Neural cell (in vitro differentiated cells): Measurements from ENCODE around the gene ERBB2. TPM values are rescaled to one million over a fixed set of nuclear protein-coding genes. Genes with fewer than 3 reads are reported as not detected.

Experiments
- H2AFZ ChIP-seq: fragments of 200-600, 300-800 bp; sonication (generic), shearing (Covaris generic); 2 replicates; pipeline ENCODE4 v1.6.0; 2014; ENCODE audit warnings: low read depth, mild to moderate bottlenecking, antibody characterized with exemption, low read length, moderate library complexity
- H3F3A ChIP-seq: fragments of 200-600 bp; shearing (Covaris generic); 2 replicates; pipeline ENCODE4 v1.6.1; 2016; ENCODE audit warnings: mild to moderate bottlenecking, moderate library complexity, mixed read lengths, antibody characterized with exemption, low read length; ENCODE audit not compliant: insufficient read depth, poor library complexity, severe bottlenecking
- H3K27ac ChIP-seq: fragments of 200-600, 300-800 bp; sonication (generic), shearing (Covaris generic); 2 replicates; pipeline ENCODE4 v1.5.1; 2014; ENCODE audit warnings: mild to moderate bottlenecking, low read length, moderate library complexity
- H3K27me3 ChIP-seq: fragments of 300-800, 200-600 bp; sonication (generic), shearing (Covaris generic); 2 replicates; pipeline ENCODE4 v1.6.0; 2014; ENCODE audit warnings: mild to moderate bottlenecking, low read depth, low read length, moderate library complexity; ENCODE audit not compliant: insufficient read depth
- H3K36me3 ChIP-seq: fragments of 300-800, 200-600 bp; sonication (generic), shearing (Covaris generic); 2 replicates; pipeline ENCODE4 v1.5.1; 2014; ENCODE audit warnings: mild to moderate bottlenecking, antibody characterized with exemption, low read length, moderate library complexity; ENCODE audit not compliant: insufficient read depth
- H3K4me2 ChIP-seq: fragments of 300-800, 200-600 bp; sonication (generic), shearing (Covaris generic); 2 replicates; pipeline ENCODE4 v1.6.0; 2014; ENCODE audit warnings: mild to moderate bottlenecking, low read length
- H3K4me3 ChIP-seq: fragments of 300-800, 200-600 bp; sonication (generic), shearing (Covaris generic); 2 replicates; pipeline ENCODE4 v1.5.1; 2014; ENCODE audit warnings: mild to moderate bottlenecking, low read length, moderate library complexity
- H3K79me2 ChIP-seq: fragments of 200-600 bp; shearing (Covaris generic); replicated peaks from 2 replicates; pipeline ENCODE4 v1.6.0; 2014; ENCODE audit warnings: mild to moderate bottlenecking, low read length, moderate library complexity; ENCODE audit not compliant: insufficient read depth
- H3K9ac ChIP-seq: fragments of 300-800, 200-600 bp; sonication (generic), shearing (Covaris generic); 2 replicates; pipeline ENCODE4 v1.6.1; 2016; ENCODE audit warnings: mild to moderate bottlenecking, low read length, mixed read lengths
- H3K9me2 ChIP-seq: fragments of 200-600 bp; shearing (Covaris generic); 2 replicates; pipeline ENCODE4 v1.6.1; 2016; ENCODE audit warnings: mild to moderate bottlenecking, low read length, mixed read lengths; ENCODE audit not compliant: insufficient read depth
- H3K9me3 ChIP-seq: fragments of 200-600, 300-800 bp; sonication (generic), shearing (Covaris generic); 2 replicates; pipeline ENCODE4 v1.6.1; 2016; ENCODE audit warnings: mild to moderate bottlenecking, mixed run types, low read length, moderate library complexity, mixed read lengths
- H4K20me1 ChIP-seq: fragments of 200-600 bp; shearing (Covaris generic); 2 replicates; pipeline ENCODE4 v1.6.1; 2016; ENCODE audit warnings: mild to moderate bottlenecking, mixed run types; ENCODE audit not compliant: insufficient read depth
- EP300 ChIP-seq: fragments of 450-650 bp; conservative IDR thresholded peaks from 2 replicates; pipeline ENCODE4 v1.6.1; 2014; ENCODE audit warnings: antibody characterized with exemption, mild to moderate bottlenecking, moderate library complexity; ENCODE audit not compliant: poor library complexity, severe bottlenecking
- EZH2 ChIP-seq: fragments of 200-600, 300-800 bp; shearing (Covaris generic), sonication (generic); IDR thresholded peaks from 2 replicates; pipeline ENCODE4 v1.6.1; 2014; ENCODE audit warnings: antibody characterized with exemption, low read length, borderline replicate concordance, mild to moderate bottlenecking; ENCODE audit not compliant: insufficient read depth, poor library complexity, severe bottlenecking
- MXI1 ChIP-seq: fragments of 450-650 bp; conservative IDR thresholded peaks from 2 replicates; pipeline ENCODE4 v1.6.1; 2014; ENCODE audit warnings: antibody characterized with exemption, mild to moderate bottlenecking; ENCODE audit not compliant: poor library complexity, severe bottlenecking
- POLR2AphosphoS5 ChIP-seq: IDR thresholded peaks from 2 replicates; pipeline ENCODE4 v1.6.1; 2012
- RAD21 ChIP-seq: fragments of 450-650 bp; conservative IDR thresholded peaks from 2 replicates; pipeline ENCODE4 v1.6.1; 2014; ENCODE audit warnings: antibody characterized with exemption, mild to moderate bottlenecking, moderate library complexity
- SMC3 ChIP-seq: fragments of 450-650 bp; conservative IDR thresholded peaks from 2 replicates; pipeline ENCODE4 v1.6.1; 2014; ENCODE audit warnings: antibody characterized with exemption, mild to moderate bottlenecking, moderate library complexity; ENCODE audit not compliant: poor library complexity
- TAF1 ChIP-seq: IDR thresholded peaks from 2 replicates; pipeline ENCODE4 v1.6.1; 2012; ENCODE audit warnings: low read depth
- polyA plus RNA-seq: library from polyadenylated mRNA; depleted of rRNA; stranded (reverse); fragments of >200 nt; gene quantifications from 2 replicates; pipeline ENCODE4 v1.2.3, GENCODE V29; 2014
- TF ChIP-seq, protein P1 (sequence below): IDR thresholded peaks from 2 replicates; pipeline ENCODE4 v1.6.1; 2012; ENCODE audit warnings: borderline replicate concordance
- TF ChIP-seq, protein P2 (sequence below): fragments of 450-650 bp; IDR thresholded peaks from 2 replicates; pipeline ENCODE4 v1.5.1; 2014; ENCODE audit warnings: antibody characterized with exemption, mild to moderate bottlenecking, moderate library complexity; ENCODE audit not compliant: poor library complexity, severe bottlenecking

Gene ERBB2
- polyA plus RNA-seq, 1 donor from 2014 or later, result 16.0 TPM

DNA sequence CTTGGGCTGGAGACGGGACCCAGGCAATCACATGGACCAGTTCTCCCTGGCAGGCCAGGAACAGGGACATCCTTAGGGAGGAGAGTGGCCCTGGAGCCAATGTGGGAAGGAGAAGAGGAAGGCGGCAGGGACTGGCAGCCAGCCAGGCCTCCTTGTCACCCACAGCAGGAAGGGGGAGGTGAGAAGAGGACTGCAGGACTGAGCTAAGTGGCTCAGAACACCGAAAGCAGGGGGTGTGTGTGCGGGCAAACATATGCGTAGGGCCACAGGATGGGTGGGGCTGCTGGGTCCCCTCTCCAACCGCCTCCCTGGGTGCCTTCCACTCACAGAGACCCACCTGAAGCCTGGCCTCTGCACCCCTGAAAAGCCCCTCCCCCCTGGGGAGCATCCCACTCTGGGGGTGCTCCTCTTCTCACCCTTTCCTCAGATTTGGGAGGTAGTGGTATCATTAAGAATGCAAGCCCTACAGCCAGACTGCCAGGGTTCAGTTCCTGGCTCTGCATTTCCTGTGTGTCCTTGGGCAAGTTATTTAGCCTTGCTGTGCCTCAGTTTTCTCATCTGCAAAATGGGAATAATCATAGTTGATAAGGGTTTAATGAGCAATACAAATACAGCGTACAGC is 23.6 kb upstream of the ERBB2 start:
- Histone ChIP-seq H3K9ac (no peak overlapping the region), H3K4me3 (no peak overlapping the region), H2AFZ (no peak overlapping the region), H3K36me3 (no peaks in the 10 kb centered on the region), H3K27ac (no peak overlapping the region), H4K20me1 (no peaks in the 10 kb centered on the region), H3K9me3 (no peaks in the 10 kb centered on the region), H3F3A (no peaks in the 10 kb centered on the region), H3K4me2 (no peak overlapping the region), H3K27me3 (no peaks in the 10 kb centered on the region), H3K79me2 (no peaks in the 10 kb centered on the region), H3K9me2 (no peaks in the 10 kb centered on the region)
- TF ChIP-seq, protein P1, sequence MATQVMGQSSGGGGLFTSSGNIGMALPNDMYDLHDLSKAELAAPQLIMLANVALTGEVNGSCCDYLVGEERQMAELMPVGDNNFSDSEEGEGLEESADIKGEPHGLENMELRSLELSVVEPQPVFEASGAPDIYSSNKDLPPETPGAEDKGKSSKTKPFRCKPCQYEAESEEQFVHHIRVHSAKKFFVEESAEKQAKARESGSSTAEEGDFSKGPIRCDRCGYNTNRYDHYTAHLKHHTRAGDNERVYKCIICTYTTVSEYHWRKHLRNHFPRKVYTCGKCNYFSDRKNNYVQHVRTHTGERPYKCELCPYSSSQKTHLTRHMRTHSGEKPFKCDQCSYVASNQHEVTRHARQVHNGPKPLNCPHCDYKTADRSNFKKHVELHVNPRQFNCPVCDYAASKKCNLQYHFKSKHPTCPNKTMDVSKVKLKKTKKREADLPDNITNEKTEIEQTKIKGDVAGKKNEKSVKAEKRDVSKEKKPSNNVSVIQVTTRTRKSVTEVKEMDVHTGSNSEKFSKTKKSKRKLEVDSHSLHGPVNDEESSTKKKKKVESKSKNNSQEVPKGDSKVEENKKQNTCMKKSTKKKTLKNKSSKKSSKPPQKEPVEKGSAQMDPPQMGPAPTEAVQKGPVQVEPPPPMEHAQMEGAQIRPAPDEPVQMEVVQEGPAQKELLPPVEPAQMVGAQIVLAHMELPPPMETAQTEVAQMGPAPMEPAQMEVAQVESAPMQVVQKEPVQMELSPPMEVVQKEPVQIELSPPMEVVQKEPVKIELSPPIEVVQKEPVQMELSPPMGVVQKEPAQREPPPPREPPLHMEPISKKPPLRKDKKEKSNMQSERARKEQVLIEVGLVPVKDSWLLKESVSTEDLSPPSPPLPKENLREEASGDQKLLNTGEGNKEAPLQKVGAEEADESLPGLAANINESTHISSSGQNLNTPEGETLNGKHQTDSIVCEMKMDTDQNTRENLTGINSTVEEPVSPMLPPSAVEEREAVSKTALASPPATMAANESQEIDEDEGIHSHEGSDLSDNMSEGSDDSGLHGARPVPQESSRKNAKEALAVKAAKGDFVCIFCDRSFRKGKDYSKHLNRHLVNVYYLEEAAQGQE, result no peak
- TF ChIP-seq TAF1, result no peak
- no peak for TF ChIP-seq MXI1
- TF ChIP-seq EZH2, result no peak
- no peak for TF ChIP-seq SMC3
- no peak for TF ChIP-seq RAD21
- TF ChIP-seq EP300, result no peak
- no peak for TF ChIP-seq POLR2AphosphoS5
- TF ChIP-seq, protein P2, sequence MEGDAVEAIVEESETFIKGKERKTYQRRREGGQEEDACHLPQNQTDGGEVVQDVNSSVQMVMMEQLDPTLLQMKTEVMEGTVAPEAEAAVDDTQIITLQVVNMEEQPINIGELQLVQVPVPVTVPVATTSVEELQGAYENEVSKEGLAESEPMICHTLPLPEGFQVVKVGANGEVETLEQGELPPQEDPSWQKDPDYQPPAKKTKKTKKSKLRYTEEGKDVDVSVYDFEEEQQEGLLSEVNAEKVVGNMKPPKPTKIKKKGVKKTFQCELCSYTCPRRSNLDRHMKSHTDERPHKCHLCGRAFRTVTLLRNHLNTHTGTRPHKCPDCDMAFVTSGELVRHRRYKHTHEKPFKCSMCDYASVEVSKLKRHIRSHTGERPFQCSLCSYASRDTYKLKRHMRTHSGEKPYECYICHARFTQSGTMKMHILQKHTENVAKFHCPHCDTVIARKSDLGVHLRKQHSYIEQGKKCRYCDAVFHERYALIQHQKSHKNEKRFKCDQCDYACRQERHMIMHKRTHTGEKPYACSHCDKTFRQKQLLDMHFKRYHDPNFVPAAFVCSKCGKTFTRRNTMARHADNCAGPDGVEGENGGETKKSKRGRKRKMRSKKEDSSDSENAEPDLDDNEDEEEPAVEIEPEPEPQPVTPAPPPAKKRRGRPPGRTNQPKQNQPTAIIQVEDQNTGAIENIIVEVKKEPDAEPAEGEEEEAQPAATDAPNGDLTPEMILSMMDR, result no peak

DNA sequence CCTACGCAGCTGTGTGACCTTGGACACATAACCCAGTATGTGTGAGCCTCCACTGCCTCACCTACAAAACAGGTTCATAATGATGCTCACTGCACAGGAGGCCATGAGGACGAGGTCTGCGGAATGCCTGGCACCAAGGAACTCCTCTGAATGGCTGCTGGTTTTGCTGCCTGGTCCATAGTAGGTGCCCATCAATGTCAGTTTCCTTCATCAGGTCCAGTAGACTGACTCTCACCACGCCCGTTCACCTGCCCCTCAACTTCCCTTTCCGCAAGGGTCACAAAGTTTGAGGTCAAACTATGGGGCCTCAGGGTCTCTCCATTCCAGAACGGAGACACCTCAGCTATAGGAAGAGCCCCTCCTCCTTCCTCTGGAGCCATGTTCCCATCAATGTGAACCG is 22.8 kb upstream of the ERBB2 start:
- Histone ChIP-seq H3K4me3 (no peak overlapping the region), H3F3A (no peaks in the 10 kb centered on the region), H3K9ac (no peak overlapping the region), H3K36me3 (no peaks in the 10 kb centered on the region), H3K79me2 (no peaks in the 10 kb centered on the region), H4K20me1 (no peaks in the 10 kb centered on the region), H2AFZ (no peak overlapping the region), H3K4me2 (no peak overlapping the region), H3K27me3 (no peaks in the 10 kb centered on the region), H3K9me3 (no peaks in the 10 kb centered on the region), H3K27ac (no peak overlapping the region), H3K9me2 (no peaks in the 10 kb centered on the region)
- TF ChIP-seq TAF1, result no peak
- no peak for TF ChIP-seq MXI1
- TF ChIP-seq, protein P1, result no peak
- no peak for TF ChIP-seq EP300
- no peak for TF ChIP-seq RAD21
- TF ChIP-seq EZH2, result no peak
- TF ChIP-seq, protein P2, result no peak
- TF ChIP-seq SMC3, result no peak
- no peak for TF ChIP-seq POLR2AphosphoS5
